Measurements from ENCODE around the gene NMT1.
"Not testable (repeated sequence)": the region's sequence is repeated elsewhere in the genome, so short reads cannot be mapped to it uniquely, and the experiment has no call there.

Gene NMT1

DNA sequence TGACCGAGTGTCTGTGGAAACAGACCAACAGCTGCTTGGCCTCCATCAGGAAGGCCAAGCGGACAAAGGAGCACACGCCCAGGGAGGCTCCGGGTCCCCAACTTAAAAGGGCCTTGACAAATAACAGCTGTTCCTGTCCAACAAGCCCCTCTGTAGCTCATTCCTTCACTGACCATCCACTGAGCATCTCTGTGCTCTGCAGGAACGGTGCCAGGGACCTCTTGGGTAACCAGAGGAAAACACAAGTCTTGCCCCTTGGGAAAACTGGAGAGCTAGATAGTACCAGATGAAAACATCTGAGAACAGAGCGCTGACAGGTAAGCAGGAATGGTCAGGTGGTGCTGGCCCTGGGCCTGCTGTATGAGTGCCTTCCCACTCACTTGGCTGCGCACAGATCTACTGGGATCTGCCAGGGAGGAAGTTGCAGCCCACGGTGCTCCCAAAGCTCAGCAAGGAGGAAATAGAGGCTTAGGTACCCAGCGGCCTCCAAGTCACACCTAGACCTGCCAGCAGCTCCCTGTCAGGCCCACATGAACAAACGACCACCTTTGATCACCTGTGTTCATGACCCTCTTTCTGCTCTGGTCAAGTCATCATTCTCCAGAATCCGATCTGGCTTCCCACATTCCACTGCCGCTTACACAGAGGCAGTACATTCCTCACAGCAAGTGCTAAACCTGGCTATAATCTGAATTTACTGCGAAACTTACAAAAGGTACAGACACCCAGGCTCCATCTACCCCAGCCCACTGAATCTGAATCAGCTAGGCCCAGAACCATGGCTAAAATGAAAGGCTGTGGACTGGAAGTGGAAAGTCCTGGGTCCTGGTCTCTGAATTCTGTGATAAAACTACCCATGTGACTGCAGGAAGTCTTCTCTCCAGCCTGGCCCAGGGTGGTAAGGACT lies 22.1 kb upstream of the NMT1 start:
- DNase-seq, result no peak

DNA sequence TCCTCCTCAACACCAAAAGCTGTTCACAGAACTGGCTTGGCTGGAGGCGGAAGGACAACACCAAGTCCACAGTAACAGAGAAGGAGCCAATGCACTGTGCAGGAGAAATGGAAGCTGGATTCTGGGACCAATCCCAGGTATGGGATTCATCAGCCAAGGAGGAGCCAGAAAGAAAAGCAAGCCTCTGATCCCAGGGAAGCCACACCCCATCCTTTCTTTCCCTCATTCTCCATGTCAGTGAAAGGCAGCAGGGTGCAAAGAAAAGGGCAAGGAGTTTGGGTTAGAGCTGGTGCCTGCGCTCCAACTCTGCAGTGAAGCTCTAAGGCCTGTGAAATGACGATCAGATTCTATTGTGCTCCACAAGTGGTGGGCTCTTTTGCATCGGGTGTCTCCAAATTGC lies 20.7 kb upstream of the NMT1 start:
- DNase-seq, result no peak

DNA sequence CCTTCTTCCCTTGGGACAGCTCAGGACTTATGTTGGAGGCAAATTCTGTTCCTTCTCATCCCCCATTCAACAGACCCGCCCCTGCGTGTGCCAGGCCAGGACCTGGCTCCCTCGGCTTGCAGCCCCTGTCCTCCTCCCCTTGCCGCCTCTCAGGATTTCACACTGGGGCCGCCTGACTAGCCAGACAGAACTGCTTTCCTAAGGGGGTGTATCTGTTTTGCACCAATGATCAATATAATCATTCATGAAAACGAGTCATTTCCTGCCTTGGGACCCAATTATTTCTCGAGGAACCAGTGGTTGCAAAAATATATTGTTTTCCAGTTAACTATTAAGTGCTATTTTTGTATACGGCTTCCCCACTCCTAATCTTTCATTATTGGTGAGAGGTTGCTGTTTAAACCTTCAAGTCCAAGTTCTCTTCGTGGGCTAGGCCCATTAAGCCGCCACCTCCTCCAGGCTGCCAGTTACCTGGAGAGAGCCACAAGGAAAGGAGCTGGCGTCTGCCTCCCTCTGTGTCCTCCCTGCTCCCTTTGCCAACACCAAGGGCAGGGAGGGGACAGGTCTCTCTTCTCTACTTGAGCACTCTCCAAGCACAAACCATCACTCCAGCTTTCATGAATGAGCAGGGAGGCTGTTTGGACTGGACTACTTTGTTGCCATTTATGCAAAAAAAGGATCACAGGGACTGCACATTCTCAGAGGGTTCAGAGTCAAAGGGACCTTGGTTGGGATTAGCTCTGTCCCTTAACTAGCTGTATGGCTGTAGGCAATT lies 18.6 kb upstream of the NMT1 start:
- no peak for DNase-seq

DNA sequence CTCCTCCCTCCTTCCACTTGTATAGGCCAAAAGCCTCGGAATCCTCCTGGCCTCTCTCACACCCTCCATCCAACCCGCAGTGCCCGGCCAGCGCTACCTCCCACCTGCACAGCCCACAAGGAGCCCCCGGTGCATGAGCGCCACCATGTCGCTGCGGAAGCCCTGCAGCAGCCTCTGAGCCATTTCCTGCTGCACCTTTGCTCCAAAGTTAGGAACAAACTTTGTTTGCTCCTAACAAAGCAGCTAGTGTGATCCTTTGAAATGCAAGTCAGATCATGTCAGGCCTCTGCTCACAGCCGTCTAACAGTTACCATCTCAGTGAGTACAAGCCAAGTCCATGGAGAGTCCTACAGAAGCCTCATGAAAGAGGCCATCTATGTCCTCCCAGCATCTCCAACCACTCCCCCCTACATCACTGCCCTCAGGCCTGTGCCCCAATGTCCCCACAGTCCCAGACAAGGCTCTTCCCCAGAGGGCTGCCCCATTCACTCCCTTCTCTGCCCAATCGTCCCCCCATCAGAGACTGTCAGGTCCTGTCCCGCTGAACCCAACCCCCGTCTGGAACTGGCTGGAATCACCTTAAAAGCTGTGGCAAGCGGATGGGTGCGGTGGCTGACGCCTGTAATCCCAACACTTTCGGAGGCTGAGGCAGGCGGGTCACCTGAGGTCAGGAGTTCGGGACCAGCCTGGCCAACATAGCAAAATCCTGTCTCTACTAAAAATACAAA lies 17.1 kb upstream of the NMT1 start:
- DNase-seq, result no peak

DNA sequence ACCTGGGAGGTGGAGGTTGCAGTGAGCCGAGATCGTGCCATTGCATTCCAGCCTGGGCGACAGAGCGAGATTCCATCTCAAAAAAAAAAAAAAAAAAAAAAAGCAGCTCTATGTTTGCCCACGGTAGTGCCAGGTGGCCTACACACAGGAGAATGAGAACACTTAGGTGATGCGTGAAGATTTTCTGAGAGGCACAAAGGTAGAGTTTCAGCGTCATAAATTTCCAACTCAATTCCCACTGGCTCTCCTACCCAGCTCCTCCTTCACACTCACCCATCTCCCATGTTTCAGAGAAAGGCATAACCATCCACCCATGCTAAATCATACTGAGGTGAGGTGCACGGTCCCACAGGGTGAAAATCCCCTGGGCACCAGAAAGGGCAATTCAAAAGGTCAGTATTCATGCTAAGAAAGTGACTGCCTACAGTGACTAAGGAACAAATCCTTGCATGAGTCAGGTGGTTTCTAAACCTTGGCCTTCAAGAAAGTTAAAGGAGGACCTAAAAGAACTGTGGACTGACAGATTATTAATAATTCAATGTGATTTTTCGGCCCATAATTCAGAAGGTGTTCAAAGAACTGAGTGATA lies 14.5 kb upstream of the NMT1 start:
- DNase-seq, result no peak

DNA sequence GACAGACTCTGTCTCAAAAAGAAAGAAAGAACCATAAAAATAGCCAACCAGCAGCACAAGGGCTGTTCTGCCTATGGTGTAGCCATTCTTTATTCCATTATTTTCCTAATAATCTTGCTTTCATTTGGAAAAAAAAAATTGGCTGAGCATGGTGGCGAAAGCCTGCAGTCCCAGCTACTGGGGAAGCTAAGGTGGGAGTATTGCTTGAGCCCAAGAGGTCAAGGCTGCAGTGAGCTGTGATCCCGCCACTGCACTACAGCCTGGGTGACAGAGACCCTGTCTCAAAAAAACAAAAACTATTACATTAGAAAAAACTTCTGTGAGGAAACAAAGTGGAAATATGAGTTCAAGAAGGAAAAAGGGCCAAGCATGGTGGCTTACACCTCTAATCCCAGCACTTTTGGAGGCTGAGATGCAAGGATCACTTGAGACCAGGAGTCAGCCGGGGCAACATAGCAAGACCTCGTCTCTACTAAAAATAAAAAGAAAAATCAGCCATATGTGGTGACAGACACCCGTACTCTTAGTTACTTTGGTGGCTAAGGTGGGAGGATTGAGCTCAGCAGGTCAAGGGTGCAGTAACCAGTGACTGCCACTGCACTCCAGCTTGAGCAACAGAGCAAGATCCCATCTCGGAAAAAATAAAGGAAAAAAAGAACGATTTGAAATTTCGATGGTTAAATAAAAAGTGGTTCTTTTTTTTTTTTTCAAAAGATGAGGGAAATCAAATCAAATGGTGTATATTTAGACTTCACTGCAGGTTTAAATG lies 12.1 kb upstream of the NMT1 start:
- DNase-seq, result no peak

DNA sequence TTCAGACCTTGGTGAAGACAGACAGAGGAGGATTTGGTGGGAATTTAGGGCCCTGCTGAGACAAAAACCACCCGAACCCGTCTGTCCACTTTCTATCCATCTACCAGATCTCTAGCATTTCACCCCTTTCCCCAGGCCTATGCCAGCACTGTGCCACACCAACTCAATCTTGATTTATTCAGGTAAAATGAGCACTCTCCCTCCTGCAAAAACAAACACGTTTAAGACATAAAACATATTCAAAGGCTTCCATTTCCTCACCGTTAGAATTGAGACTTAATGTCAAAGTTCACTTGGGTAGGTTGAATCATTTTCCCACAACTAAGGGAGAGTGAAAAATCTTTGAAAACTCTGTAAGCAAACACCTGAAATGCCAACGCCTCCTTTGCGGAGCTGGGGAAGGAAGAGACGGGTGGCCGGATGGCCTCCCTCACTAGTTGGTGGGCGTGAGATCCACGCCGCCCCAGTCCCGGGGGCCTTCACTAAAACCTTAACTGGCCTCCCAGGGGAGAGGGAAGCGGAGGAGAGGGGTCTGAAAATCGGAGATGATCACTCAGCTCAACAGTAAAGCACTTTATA lies 10.5 kb upstream of the NMT1 start:
- no peak for DNase-seq

DNA sequence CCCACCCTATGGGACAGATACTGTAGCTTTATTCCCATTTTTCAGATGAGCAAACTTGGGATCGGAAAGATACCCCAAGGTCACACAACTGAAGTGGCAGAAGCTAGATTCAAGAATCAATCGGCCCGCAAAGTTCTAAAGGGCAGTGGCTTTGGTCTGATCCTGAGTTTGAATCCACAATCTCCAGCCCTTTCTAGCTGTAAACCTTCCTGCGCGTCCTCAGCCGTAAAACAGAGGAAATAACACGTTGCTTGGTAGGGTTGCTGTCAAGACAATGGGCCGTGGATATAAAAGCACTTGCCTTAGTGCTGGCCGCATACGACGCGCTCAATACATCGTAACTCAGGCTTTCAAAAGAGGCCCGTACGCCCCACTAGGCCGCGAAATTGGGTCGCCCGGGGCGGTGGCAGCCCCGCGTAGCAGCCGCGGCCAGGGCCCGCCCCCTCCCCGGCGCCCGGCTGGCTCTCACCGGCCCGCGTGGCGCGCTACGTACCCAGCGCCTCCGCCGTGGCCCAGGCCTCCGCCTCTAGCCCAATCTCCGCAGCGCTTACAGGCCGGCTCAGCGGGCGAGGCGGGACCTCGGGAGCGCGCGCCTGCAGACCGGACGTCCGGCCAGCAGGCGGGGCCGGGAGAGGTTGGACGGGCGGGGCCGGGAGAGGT lies 9.9 kb upstream of the NMT1 start, which contains the start of gene DCAKD:
TSS of gene DCAKD (minus strand) at position 573 of the 660 bp plus-strand sequence. CDS start 16,747 bp downstream, outside the sequence.
- DNase-seq, result peak; percentile 93

DNA sequence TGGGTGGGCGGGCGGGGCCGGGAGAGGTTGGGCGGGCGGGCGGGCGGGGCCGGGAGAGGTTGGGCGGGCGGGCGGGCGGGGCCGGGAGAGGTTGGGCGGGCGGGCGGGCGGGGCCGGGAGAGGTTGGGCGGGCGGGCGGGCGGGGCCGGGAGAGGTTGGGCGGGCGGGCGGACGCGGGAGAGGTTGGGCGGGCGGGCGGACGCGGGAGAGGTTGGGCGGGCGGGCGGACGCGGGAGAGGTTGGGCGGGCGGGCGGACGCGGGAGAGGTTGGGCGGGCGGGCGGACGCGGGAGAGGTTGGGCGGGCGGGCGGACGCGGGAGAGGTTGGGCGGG lies 9.4 kb upstream of the NMT1 start:
- DNase-seq, result not testable (repeated sequence)

DNA sequence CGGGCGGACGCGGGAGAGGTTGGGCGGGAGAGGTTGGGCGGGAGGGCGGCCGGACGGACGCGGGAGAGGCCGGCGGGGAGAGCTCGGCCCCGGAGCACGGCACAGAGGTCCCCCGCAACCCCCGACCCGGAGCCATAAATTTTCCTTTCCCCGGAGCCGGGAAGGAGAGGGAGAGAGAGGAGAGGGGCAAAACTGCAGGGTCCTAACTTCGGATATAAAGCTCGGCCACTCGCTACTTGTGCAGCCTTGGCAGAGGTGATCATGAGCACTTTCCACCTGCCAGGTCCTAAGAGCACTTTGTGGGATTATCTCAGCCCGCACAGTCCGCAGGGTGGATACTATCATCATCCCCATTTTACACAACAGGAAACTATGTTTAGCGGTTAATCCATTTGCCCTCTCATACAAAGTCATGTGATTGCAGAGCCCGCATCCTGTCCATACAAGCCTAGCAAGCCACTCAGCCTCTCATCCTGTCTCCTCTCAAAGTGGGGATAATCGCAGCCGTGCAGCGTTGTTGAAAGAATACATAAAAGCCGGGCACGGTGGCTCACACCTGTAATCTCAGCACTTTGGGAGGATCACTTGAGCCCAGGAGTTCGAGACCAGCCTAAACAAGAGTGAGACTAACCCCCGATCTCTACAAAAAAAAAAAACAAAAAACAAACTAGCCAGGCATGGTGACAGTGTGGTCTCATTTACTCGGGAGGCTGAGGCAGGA lies 8.9 kb upstream of the NMT1 start:
- DNase-seq, result peak; percentile 32

DNA sequence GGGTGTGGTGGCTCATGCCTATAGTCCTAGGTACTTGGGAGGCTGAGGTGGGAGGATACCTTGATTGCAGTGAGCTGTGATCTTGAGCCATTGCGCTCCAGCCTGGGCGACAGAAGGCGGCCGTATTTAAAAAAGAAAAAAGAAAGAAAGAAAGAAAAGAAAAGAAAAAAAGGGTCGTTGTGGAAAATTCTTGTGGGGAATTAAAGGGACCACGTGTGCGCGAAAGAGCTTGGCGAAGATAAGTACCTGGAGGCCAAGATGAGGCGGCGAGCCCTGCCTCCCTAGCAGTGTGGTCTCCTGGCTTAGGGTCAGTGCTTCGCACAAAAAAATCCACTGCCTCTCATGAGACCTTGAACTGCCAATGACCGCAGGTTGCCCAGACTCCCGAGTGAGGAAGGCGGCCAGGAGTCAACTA lies 728 bp upstream of the NMT1 start:
- no peak for DNase-seq

DNA sequence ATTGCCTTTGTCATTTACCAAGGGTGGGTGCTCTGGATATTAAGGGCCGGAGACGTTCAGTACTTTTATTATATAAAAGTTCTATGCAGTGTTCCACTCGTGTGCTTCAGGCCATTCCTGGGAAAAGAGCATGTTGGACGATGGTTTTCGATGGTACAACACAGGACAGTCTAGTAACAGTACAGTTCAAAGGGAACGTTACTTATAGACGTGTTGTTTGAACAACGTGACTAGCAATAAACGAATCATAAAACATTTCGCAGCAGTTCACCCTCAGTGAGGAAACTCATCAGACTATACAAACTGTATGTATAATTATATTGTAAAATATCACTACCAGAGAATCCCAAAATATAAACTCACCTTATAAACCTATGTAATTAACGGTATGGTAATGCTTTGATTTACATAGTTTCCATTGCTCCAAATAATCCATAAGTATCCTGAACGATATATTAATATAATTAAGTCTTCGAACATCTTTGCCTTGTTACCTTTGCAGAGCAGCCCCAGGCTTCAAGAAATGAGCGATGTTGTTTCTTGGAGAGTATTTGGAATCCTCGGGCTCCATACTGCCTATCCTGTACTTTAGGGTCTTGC lies 589 bp downstream of the NMT1 start:
- DNase-seq, result no peak

DNA sequence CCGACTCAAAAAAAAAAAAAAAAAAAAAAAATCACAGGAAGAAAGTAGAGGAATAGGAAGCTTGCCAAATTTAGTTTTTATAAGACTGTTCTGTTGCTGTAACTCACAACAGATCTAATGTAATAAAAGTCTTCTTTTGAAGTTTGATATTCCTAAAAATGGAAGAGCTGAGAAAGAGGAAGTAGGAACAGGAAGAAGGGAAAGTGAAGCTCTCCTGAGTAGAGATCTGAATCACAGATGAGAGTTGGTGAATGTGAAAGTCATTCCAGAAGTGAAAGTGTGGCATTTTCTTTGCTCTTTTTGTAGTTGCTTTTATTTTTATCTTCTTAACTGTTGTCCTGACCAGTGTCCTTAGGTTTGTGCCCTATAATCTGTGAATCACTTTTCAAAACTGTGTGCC lies 2.1 kb downstream of the NMT1 start:
- no peak for DNase-seq

DNA sequence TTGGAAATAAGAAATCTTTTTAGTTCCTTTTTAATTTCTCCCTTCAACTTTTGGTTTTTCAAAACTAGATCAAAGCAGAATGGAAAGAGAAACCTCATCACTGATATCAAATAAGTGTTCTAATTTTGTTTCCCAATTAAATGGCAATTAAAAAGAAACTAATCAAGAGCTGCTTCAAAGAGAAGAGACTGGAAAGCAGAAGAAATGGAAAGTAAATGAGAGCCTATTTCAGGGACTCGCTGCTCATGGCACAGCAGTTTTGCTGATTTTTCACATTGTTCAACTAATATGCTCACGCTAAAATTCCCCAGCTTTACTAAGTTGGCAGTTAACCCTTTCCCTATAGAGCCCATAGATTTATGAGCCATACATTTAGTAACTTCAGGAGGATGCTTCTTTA lies 6.5 kb downstream of the NMT1 start:
- DNase-seq, result no peak

DNA sequence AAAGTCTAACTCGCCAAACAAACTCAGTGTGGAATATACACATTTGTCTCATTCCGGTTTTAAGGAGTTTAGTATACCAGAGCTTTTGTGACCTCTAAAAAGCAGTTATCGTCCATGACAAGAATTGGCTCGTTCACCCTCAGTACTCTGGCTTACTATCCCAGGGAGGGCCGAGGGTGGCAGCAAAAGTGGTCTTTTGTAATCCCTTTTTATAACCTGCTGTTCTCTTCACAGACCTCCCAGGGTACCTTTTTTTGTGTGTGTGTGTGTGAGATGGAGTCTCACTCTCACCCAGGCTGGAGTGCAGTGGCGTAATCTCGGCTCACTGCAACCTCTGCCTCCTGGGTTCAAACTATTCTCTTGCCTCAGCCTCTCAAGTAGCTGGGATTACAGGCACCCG lies 8.9 kb downstream of the NMT1 start:
- no peak for DNase-seq

DNA sequence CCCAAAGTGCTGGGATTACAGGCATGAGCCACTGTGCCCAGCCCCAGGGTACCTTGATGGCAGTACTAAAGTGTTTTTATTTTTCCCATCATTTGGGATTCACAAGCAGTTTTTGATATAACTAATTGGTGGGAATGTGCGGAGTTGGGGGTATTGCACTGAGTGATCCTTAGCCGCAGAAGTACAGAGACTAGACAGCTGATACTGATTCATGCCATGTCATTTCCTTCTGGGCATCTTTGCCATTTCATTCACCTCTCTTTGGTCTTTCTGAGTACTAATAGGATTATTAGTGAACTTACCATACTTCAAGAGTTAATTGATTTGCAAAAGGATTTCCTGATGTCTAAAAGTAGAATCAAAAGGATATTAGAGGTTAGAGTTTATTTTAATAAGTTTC lies 9.7 kb downstream of the NMT1 start:
- DNase-seq, result no peak

DNA sequence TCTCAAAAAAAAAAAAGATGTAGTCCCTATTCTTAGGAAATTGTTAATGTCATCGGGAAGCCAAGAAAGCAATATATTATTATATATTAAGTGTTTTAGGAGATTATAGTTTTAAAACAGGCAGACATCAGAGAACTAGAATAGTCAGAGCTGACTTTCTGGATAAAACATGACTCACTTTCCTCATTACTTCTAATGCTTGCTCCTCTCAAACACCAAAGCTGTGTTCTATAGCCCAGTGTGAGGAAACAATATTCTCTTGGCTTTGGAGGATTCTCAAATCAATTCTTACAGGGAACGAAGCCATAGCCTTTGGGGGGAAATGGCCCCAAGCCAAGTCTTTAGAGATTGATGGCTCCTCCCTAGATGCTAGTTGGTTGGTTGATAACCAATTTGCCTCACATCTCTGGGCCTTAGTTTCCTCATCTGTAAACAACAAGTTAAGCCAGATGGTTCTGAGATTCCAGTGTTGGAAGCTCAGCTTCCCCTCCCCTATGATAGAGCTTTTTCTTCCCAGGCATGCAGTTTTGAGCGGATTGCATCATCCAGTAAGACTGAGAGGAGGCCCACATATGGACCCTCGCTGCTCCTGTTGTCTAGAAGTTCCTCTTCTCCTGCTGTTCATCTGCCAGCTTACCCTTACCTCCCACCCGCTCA lies 12.4 kb downstream of the NMT1 start:
- DNase-seq, result peak; percentile 23

DNA sequence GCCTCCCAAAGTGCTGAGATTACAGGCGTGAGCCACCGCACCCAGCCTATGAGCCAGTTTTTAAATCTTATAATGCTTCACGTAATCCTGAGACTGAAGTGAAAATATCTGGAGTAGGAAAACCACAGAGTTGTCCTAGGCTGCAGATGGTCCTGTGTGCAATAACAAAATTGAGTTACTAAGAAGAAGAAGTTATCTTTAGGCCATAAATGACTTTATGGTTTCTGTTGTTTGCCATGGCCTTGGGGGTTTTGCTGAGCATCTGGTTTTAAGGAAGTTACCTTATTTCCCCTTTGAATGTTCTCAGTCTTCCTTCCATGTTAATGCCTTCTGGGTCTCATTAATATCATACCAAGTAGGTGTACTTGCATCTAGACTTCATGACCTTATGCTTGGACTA lies 16.5 kb downstream of the NMT1 start:
- DNase-seq, result no peak

DNA sequence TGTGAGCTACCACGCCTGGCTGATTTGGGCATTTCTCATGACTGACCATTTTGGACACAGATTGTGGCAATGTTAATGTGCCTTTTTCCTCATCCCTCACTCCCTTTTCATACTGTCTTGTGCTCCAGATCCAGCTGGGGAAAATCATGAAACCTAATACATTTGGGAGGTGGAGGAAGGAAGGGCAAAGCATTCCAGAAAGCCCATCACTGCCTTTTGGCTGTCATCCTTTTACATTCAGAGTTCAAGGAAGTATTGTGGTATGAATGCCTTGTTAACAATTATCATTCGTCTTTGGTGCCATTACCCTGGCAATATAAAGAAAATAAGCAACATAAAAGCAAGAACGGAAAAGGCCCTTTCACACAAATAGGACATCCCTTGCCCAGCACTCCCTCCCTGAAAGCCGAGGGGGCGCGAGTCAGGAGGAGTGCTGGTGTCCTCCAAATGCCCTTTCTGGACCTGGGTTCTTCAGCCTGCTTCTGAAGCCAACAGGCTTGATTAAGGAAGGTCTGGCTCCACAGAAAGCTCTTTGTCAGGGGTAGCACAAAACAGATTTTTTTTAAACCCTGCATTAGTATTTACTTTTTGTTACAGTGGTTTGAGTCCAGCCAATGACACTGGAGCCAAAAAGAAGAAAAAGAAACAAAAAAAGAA lies 20.1 kb downstream of the NMT1 start:
- no peak for DNase-seq

Measured in NCI-H1694 treated with DMSO at 0.1 percent for 48 hours (cell line).